ENCODE measurements around the gene FAM120AOS. TPM values are rescaled to one million over a fixed set of nuclear protein-coding genes. Genes with fewer than 3 reads are reported as not detected.

Gene FAM120AOS
- total RNA-seq, 1 experiment from 2014 or later, result 36.0 TPM

- no peak for ATAC-seq
- H3K4me1 ChIP-seq (ENCODE audit: control insufficient read depth, insufficient read depth, low read length), result no peaks in the 10 kb centered on the region
- no peak for DNase-seq (ENCODE audit: low read depth, low spot score)
- no peak overlapping the region for H3K27ac ChIP-seq (ENCODE audit: low read length)
- BruUV-seq (replicated peaks), result no TSS peak
- intact Hi-C loops (cut with micrococcal nuclease; ENCODE audit: unreplicated experiment) (no loop called here), in situ Hi-C loops (cut with HindIII; ENCODE audit: low pct_unique_long_range_greater_than_20kb, low sequenced_read_pairs) (no loop called here)
- ChIA-PET CTCF (no interaction called here), POLR2A (no interaction called here)
- no peaks in the 10 kb centered on the region; the same call in 1 of the 2 replicates for H3K36me3 ChIP-seq (ENCODE audit: control insufficient read depth, insufficient read depth, low read length)
- TF ChIP-seq SIN3A (IDR thresholded peaks at IDR 0.05; ENCODE audit: borderline replicate concordance, insufficient read depth, low read depth, low read length) (no peak), REST (IDR thresholded peaks at IDR 0.05; ENCODE audit: insufficient read depth in 1 of 2, low read depth in 2 of 2, low read length in 1 of 2) (no peak), TCF7L2 (IDR thresholded peaks at IDR 0.05; ENCODE audit: low read depth, low read length) (no peak), POLR2AphosphoS5 (IDR thresholded peaks at IDR 0.05; ENCODE audit: low read depth, low read length) (no peak), CTCF (IDR thresholded peaks at IDR 0.05) (no peak)
- no peaks in the 10 kb centered on the region for H3K9me3 ChIP-seq (ENCODE audit: control insufficient read depth, insufficient read depth, low read depth, low read length)
- H3K4me3 ChIP-seq (ENCODE audit: low read depth in 2 of 2, low read length in 2 of 2), result no peak overlapping the region
- no peaks in the 10 kb centered on the region for H3K27me3 ChIP-seq (ENCODE audit: control insufficient read depth, insufficient read depth, low read length)
Observed at GRCh38 chr9:93475856-93476255, 22.5 kb upstream of the FAM120AOS start.

- H3K27ac ChIP-seq (ENCODE audit: low read length), result no peak overlapping the region; the same call in 1 of the 2 replicates
- H3K27me3 ChIP-seq (ENCODE audit: control insufficient read depth, insufficient read depth, low read length), result no peaks in the 10 kb centered on the region
- no peak overlapping the region for H3K4me3 ChIP-seq (ENCODE audit: low read depth in 2 of 2, low read length in 2 of 2)
- CTCF ChIA-PET, result no interaction called here
- ATAC-seq (no peak), DNase-seq (ENCODE audit: low read depth, low spot score) (no peak)
- TF ChIP-seq SIN3A (IDR thresholded peaks at IDR 0.05; ENCODE audit: borderline replicate concordance, insufficient read depth, low read depth, low read length) (no peak), TCF7L2 (IDR thresholded peaks at IDR 0.05; ENCODE audit: low read depth, low read length) (no peak), REST (IDR thresholded peaks at IDR 0.05; ENCODE audit: insufficient read depth in 1 of 2, low read depth in 2 of 2, low read length in 1 of 2) (no peak), POLR2AphosphoS5 (IDR thresholded peaks at IDR 0.05; ENCODE audit: low read depth, low read length) (no peak), CTCF (IDR thresholded peaks at IDR 0.05) (no peak)
- H3K9me3 ChIP-seq (ENCODE audit: control insufficient read depth, insufficient read depth, low read depth, low read length), result no peaks in the 10 kb centered on the region
- intact Hi-C loops (cut with micrococcal nuclease; ENCODE audit: unreplicated experiment) (no loop called here), in situ Hi-C loops (cut with HindIII; ENCODE audit: low pct_unique_long_range_greater_than_20kb, low sequenced_read_pairs) (no loop called here)
- H3K4me1 ChIP-seq (ENCODE audit: control insufficient read depth, insufficient read depth, low read length), result no peaks in the 10 kb centered on the region
- no peaks in the 10 kb centered on the region; the same call in 1 of the 2 replicates for H3K36me3 ChIP-seq (ENCODE audit: control insufficient read depth, insufficient read depth, low read length)
- POLR2A ChIA-PET, result no interaction called here
- no TSS peak for BruUV-seq (replicated peaks)
Observed at GRCh38 chr9:93475108-93475507, 21.7 kb upstream of the FAM120AOS start.
